ENCODE results near the gene MYOZ1. TPM values are rescaled to one million over a fixed set of nuclear protein-coding genes. Genes with fewer than 3 reads are reported as not detected.
"Not testable (repeated sequence)": the region's sequence is repeated elsewhere in the genome, so short reads cannot be mapped to it uniquely, and the experiment has no call there.

Gene MYOZ1
- total RNA-seq, 2 donors from 2014 or later, result not detected

GRCh38 chr10:73617143-73617542 lies 24.1 kb downstream of the MYOZ1 start:
- not testable (repeated sequence) for H3K27me3 Mint-ChIP-seq (ENCODE audit: low read depth); H3K4me3 Mint-ChIP-seq; H3K4me1 Mint-ChIP-seq (ENCODE audit: low read depth); DNase-seq; H3K36me3 Mint-ChIP-seq (ENCODE audit: insufficient read depth in 2 of 2); H3K27ac Mint-ChIP-seq; ATAC-seq (replicated peaks in 1 of 2); H3K9me3 Mint-ChIP-seq

GRCh38 chr10:73614720-73615119 lies 26.6 kb downstream of the MYOZ1 start:
- no peaks in the 10 kb centered on the region for H3K27me3 Mint-ChIP-seq (ENCODE audit: low read depth)
- H3K36me3 Mint-ChIP-seq (ENCODE audit: insufficient read depth in 2 of 2), result no peaks in the 10 kb centered on the region

GRCh38 chr10:73609116-73609515 lies 32.2 kb downstream of the MYOZ1 start:
- no peaks in the 10 kb centered on the region for H3K4me1 Mint-ChIP-seq (ENCODE audit: low read depth)
- no peak for DNase-seq
- H3K27ac Mint-ChIP-seq, result no peak overlapping the region
- H3K4me3 Mint-ChIP-seq, result no peak overlapping the region
- H3K9me3 Mint-ChIP-seq, result no peaks in the 10 kb centered on the region
- ATAC-seq (replicated peaks in 1 of 2), result no peak
- H3K27me3 Mint-ChIP-seq (ENCODE audit: low read depth), result no peaks in the 10 kb centered on the region
- no peaks in the 10 kb centered on the region for H3K36me3 Mint-ChIP-seq (ENCODE audit: insufficient read depth in 2 of 2)

More at GRCh38 chr10:73614720-73615119, 26.6 kb downstream of the MYOZ1 start:
- no peaks in the 10 kb centered on the region for H3K9me3 Mint-ChIP-seq
- DNase-seq (no peak), ATAC-seq (replicated peaks in 1 of 2) (no peak)
- no peak overlapping the region for H3K4me3 Mint-ChIP-seq
- H3K4me1 Mint-ChIP-seq (ENCODE audit: low read depth), result no peaks in the 10 kb centered on the region
- no peak overlapping the region for H3K27ac Mint-ChIP-seq

GRCh38 chr10:73601486-73601921 lies 39.8 kb downstream of the MYOZ1 start:
- no peak overlapping the region for H3K27ac Mint-ChIP-seq
- no peak overlapping the region for H3K4me3 Mint-ChIP-seq
- H3K9me3 Mint-ChIP-seq, result no peaks in the 10 kb centered on the region
- no peak for DNase-seq
- no peaks in the 10 kb centered on the region for H3K4me1 Mint-ChIP-seq (ENCODE audit: low read depth)
- H3K27me3 Mint-ChIP-seq (ENCODE audit: low read depth), result no peaks in the 10 kb centered on the region
- no peaks in the 10 kb centered on the region for H3K36me3 Mint-ChIP-seq (ENCODE audit: insufficient read depth in 2 of 2)
- no peak for ATAC-seq (replicated peaks in 1 of 2)

- no peak overlapping the region for H3K27ac Mint-ChIP-seq
- H3K4me1 Mint-ChIP-seq (ENCODE audit: low read depth), result peaks cover 5% of the 10 kb centered on the region
- ATAC-seq (replicated peaks in 1 of 2) (no peak), DNase-seq (no peak)
- no peak overlapping the region for H3K4me3 Mint-ChIP-seq
- H3K9me3 Mint-ChIP-seq, result no peaks in the 10 kb centered on the region
- no peaks in the 10 kb centered on the region for H3K36me3 Mint-ChIP-seq (ENCODE audit: insufficient read depth in 2 of 2)
- no peaks in the 10 kb centered on the region for H3K27me3 Mint-ChIP-seq (ENCODE audit: low read depth)
These were observed 43.9 kb downstream of the MYOZ1 start for GRCh38 chr10:73597346-73597745.

- ATAC-seq (replicated peaks in 1 of 2), result no peak
- Mint-ChIP-seq H3K9me3 (no peaks in the 10 kb centered on the region), H3K27ac (no peak overlapping the region), H3K27me3 (ENCODE audit: low read depth) (no peaks in the 10 kb centered on the region), H3K36me3 (ENCODE audit: insufficient read depth in 2 of 2) (no peaks in the 10 kb centered on the region), H3K4me3 (no peak overlapping the region), H3K4me1 (ENCODE audit: low read depth) (peaks cover 23% of the 10 kb centered on the region)
- DNase-seq, result no peak
These were observed 47.5 kb downstream of the MYOZ1 start for GRCh38 chr10:73593812-73594211.

GRCh38 chr10:73593110-73593509 lies 48.2 kb downstream of the MYOZ1 start:
- no peak overlapping the region for H3K27ac Mint-ChIP-seq
- no peaks in the 10 kb centered on the region for H3K27me3 Mint-ChIP-seq (ENCODE audit: low read depth)

GRCh38 chr10:73591935-73592699 lies 49.2 kb downstream of the MYOZ1 start:
- Mint-ChIP-seq H3K4me1 (ENCODE audit: low read depth) (peaks cover 23% of the 10 kb centered on the region), H3K36me3 (ENCODE audit: insufficient read depth in 2 of 2) (no peaks in the 10 kb centered on the region), H3K27ac (peak overlapping the region; percentile 54), H3K27me3 (ENCODE audit: low read depth) (no peaks in the 10 kb centered on the region), H3K9me3 (no peaks in the 10 kb centered on the region), H3K4me3 (peak overlapping the region; percentile 60 to 75)
- ATAC-seq (replicated peaks in 1 of 2) (peak; percentile 40 to 65), DNase-seq (peak; percentile 19 to 23)

More at GRCh38 chr10:73593110-73593509, 48.2 kb downstream of the MYOZ1 start:
- Mint-ChIP-seq H3K36me3 (ENCODE audit: insufficient read depth in 2 of 2) (no peaks in the 10 kb centered on the region), H3K4me1 (ENCODE audit: low read depth) (peaks cover 23% of the 10 kb centered on the region), H3K9me3 (no peaks in the 10 kb centered on the region), H3K4me3 (no peak overlapping the region)
- ATAC-seq (replicated peaks in 1 of 2) (no peak), DNase-seq (no peak)

GRCh38 chr10:73590881-73591799 lies 50.1 kb downstream of the MYOZ1 start, which contains the start of gene USP54:
TSS of gene USP54 (minus strand) at chr10:73591342. CDS start at chr10:73575658, 15,684 bp downstream.
- Mint-ChIP-seq H3K9me3 (no peaks in the 10 kb centered on the region), H3K4me1 (ENCODE audit: low read depth) (peaks cover 23% of the 10 kb centered on the region), H3K27me3 (ENCODE audit: low read depth) (no peaks in the 10 kb centered on the region), H3K36me3 (ENCODE audit: insufficient read depth in 2 of 2) (no peaks in the 10 kb centered on the region), H3K4me3 (peak within 1 kb of the TSS; percentile 60 to 75), H3K27ac (peak within 1 kb of the TSS; percentile 54)
- ATAC-seq (replicated peaks in 1 of 2) (peak in 1 of 2 donors; percentile 67), DNase-seq (peak in 1 of 2 donors; percentile 1)

- H3K36me3 Mint-ChIP-seq (ENCODE audit: insufficient read depth in 2 of 2), result no peaks in the 10 kb centered on the region
- H3K27ac Mint-ChIP-seq, result no peak overlapping the region
- no peak for ATAC-seq (replicated peaks in 1 of 2)
These were observed 51.6 kb downstream of the MYOZ1 start for GRCh38 chr10:73589563-73590126.

GRCh38 chr10:73588656-73589055 lies 52.6 kb downstream of the MYOZ1 start:
- H3K27ac Mint-ChIP-seq, result no peak overlapping the region
- H3K27me3 Mint-ChIP-seq (ENCODE audit: low read depth), result no peaks in the 10 kb centered on the region
- no peak for ATAC-seq (replicated peaks in 1 of 2)

More at GRCh38 chr10:73589563-73590126, 51.6 kb downstream of the MYOZ1 start:
- Mint-ChIP-seq H3K4me1 (ENCODE audit: low read depth) (peaks cover 23% of the 10 kb centered on the region), H3K27me3 (ENCODE audit: low read depth) (no peaks in the 10 kb centered on the region), H3K9me3 (no peaks in the 10 kb centered on the region), H3K4me3 (no peak overlapping the region)
- DNase-seq, result no peak

GRCh38 chr10:73586583-73586984 lies 54.7 kb downstream of the MYOZ1 start:
- Mint-ChIP-seq H3K27me3 (ENCODE audit: low read depth) (no peaks in the 10 kb centered on the region), H3K36me3 (ENCODE audit: insufficient read depth in 2 of 2) (no peaks in the 10 kb centered on the region), H3K27ac (no peak overlapping the region), H3K4me3 (no peak overlapping the region), H3K4me1 (ENCODE audit: low read depth) (peaks cover 10% of the 10 kb centered on the region), H3K9me3 (no peaks in the 10 kb centered on the region)
- DNase-seq (no peak), ATAC-seq (replicated peaks in 1 of 2) (no peak)

More at GRCh38 chr10:73588656-73589055, 52.6 kb downstream of the MYOZ1 start:
- Mint-ChIP-seq H3K4me1 (ENCODE audit: low read depth) (peaks cover 23% of the 10 kb centered on the region), H3K4me3 (no peak overlapping the region), H3K9me3 (no peaks in the 10 kb centered on the region), H3K36me3 (ENCODE audit: insufficient read depth in 2 of 2) (no peaks in the 10 kb centered on the region)
- DNase-seq, result no peak

- no peak overlapping the region for H3K4me3 Mint-ChIP-seq
- ATAC-seq (replicated peaks in 1 of 2), result no peak
- no peak overlapping the region for H3K27ac Mint-ChIP-seq
- H3K36me3 Mint-ChIP-seq (ENCODE audit: insufficient read depth in 2 of 2), result no peaks in the 10 kb centered on the region
- H3K4me1 Mint-ChIP-seq (ENCODE audit: low read depth), result no peaks in the 10 kb centered on the region
- no peak for DNase-seq
- no peaks in the 10 kb centered on the region for H3K27me3 Mint-ChIP-seq (ENCODE audit: low read depth)
- H3K9me3 Mint-ChIP-seq, result no peaks in the 10 kb centered on the region
These were observed 55.9 kb downstream of the MYOZ1 start for GRCh38 chr10:73585327-73585726.

Measured in activated T-cell treated with anti-CD3 and anti-CD28 coated beads, Interleukin-2, amount 50 U/mL, for 72 hours (primary cell).